Measurements from ENCODE around the gene MUCL3. TPM values are rescaled to one million over a fixed set of nuclear protein-coding genes. Genes with fewer than 3 reads are reported as not detected.
"Not testable (repeated sequence)": the region's sequence is repeated elsewhere in the genome, so short reads cannot be mapped to it uniquely, and the experiment has no call there.

MUCL3 gene
- total RNA-seq, 2 donors from 2014 or later, result 13.8 TPM; not detected in 1

DNA sequence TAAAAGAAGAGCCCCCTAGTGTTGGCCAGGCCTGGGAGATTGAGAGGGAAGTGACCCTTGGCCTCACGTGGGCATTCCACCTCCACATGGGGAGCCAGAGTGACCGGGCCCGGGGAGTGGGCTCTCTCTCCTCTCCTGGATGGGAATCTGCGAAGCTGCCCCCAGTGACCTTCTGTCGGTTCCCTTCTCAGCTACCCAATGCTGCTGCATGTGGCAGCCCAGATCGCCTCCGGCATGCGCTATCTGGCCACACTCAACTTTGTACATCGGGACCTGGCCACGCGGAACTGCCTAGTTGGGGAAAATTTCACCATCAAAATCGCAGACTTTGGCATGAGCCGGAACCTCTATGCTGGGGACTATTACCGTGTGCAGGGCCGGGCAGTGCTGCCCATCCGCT is 42.9 kb upstream of the MUCL3 start:
- Histone ChIP-seq H3K27ac (no peak overlapping the region), H3K4me3 (no peak overlapping the region), H3K9me3 (no peaks in the 10 kb centered on the region), H3K4me1 (ENCODE audit: control insufficient read depth in 1 of 2, low read depth in 2 of 2) (no peaks in the 10 kb centered on the region), H3K27me3 (replicated peaks; ENCODE audit: insufficient read depth) (no peaks in the 10 kb centered on the region), H3K36me3 (peaks cover 41% of the 10 kb centered on the region)
- no peak for DNase-seq (ENCODE audit: low spot score)
- no peak for ATAC-seq (ENCODE audit: insufficient number of reproducible peaks, low FRiP score, low read depth)
- TF ChIP-seq, protein P1, sequence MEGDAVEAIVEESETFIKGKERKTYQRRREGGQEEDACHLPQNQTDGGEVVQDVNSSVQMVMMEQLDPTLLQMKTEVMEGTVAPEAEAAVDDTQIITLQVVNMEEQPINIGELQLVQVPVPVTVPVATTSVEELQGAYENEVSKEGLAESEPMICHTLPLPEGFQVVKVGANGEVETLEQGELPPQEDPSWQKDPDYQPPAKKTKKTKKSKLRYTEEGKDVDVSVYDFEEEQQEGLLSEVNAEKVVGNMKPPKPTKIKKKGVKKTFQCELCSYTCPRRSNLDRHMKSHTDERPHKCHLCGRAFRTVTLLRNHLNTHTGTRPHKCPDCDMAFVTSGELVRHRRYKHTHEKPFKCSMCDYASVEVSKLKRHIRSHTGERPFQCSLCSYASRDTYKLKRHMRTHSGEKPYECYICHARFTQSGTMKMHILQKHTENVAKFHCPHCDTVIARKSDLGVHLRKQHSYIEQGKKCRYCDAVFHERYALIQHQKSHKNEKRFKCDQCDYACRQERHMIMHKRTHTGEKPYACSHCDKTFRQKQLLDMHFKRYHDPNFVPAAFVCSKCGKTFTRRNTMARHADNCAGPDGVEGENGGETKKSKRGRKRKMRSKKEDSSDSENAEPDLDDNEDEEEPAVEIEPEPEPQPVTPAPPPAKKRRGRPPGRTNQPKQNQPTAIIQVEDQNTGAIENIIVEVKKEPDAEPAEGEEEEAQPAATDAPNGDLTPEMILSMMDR (IDR thresholded peaks at IDR 0.05), result no peak

DNA sequence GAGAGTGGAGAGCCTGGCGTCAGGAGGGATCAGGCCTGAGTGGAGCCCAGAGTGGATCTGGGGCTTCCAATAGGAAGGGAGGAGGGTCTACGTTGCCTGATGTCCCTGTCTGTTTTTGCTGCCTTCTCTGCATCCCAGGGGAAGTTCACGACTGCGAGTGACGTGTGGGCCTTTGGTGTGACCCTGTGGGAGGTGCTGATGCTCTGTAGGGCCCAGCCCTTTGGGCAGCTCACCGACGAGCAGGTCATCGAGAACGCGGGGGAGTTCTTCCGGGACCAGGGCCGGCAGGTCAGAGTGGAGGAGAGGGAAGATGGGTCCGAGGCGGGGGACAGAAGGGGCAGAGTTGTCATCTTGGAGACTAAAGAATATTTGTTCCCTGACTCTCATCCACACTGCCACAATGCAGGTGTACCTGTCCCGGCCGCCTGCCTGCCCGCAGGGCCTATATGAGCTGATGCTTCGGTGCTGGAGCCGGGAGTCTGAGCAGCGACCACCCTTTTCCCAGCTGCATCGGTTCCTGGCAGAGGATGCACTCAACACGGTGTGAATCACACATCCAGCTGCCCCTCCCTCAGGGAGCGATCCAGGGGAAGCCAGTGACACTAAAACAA is 41.9 kb upstream of the MUCL3 start:
- H3K9me3 ChIP-seq, result no peaks in the 10 kb centered on the region

DNA sequence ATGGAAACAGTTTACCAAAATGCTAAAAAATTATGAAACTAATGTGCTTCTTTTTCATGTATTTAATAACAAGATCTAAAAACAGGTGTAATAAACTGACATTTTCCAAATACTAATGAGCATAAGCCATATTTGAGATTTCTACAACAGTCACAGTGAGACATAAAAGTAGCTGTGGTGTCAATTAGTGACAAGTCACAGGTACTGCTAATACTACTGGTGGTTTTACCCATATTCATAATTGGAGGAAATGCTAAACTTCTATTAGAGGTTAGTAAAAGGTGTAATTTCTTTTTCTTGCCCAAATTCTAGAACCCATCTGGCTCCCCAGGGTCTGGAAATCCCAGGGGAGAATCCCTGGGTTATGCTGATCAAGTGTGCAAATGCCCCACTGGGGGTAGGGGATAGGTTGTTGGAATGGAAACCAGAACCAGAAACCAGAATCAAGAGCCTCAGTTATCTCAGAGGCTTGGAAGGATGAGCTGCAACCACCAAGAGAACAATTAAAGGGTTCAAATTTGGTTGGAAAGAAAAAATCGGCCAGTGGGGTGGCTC is 39.8 kb upstream of the MUCL3 start:
- DNase-seq (ENCODE audit: low spot score), result no peak
- TF ChIP-seq, protein P1 (IDR thresholded peaks at IDR 0.05), result no peak
- Histone ChIP-seq H3K27me3 (replicated peaks; ENCODE audit: insufficient read depth) (no peaks in the 10 kb centered on the region), H3K36me3 (peaks cover 18% of the 10 kb centered on the region), H3K9me3 (no peaks in the 10 kb centered on the region), H3K4me1 (ENCODE audit: control insufficient read depth in 1 of 2, low read depth in 2 of 2) (no peaks in the 10 kb centered on the region), H3K27ac (no peak overlapping the region), H3K4me3 (no peak overlapping the region)
- no peak for ATAC-seq (ENCODE audit: insufficient number of reproducible peaks, low FRiP score, low read depth)

More for the DNA sequence above, 41.9 kb upstream of the MUCL3 start:
- peaks cover 33% of the 10 kb centered on the region for H3K36me3 ChIP-seq
- DNase-seq (ENCODE audit: low spot score), result no peak
- TF ChIP-seq, protein P1 (IDR thresholded peaks at IDR 0.05), result no peak
- ATAC-seq (ENCODE audit: insufficient number of reproducible peaks, low FRiP score, low read depth), result no peak
- H3K4me3 ChIP-seq, result no peak overlapping the region
- H3K27me3 ChIP-seq (replicated peaks; ENCODE audit: insufficient read depth), result no peaks in the 10 kb centered on the region
- H3K27ac ChIP-seq, result no peak overlapping the region
- no peaks in the 10 kb centered on the region for H3K4me1 ChIP-seq (ENCODE audit: control insufficient read depth in 1 of 2, low read depth in 2 of 2)

DNA sequence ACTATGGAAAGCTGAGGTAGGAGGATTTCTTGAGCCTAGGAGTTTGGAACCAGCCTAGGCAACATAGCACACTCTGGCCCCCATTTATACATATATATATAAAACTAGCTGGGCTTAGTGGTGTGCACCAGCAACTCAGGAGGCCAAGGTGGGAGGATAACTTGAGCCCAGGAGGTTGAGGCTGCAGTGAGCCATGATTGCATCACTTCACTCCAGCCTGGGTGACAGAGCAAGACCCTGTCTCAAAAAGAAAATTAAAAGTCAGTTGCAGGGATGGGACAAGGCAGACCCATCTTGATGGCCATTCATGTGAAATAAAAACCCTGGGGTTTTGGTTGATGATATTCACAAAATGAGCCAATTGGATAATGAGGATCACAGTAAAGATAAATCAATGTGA is 39.3 kb upstream of the MUCL3 start:
- peaks cover 17% of the 10 kb centered on the region for H3K36me3 ChIP-seq
- TF ChIP-seq, protein P1 (IDR thresholded peaks at IDR 0.05), result no peak

DNA sequence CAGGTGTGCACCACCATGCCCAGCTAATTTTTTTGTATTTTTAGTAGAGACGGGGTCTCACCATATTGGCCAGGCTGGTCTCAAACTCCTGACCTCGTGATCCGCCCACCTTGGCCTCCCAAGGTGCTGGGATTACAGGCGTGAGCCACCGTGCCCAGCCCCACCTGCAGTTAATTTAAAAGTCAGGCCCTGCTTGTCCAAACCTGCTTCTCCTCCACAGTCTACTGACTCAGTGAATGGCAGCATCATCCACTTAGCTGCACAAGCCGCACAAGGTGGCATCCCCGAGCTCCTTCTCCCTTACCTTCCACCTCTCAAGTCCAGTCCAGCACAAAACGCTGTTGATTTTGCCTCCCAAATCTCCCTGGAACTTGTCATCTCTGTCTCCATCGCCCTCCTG is 38.6 kb upstream of the MUCL3 start:
- ATAC-seq (ENCODE audit: insufficient number of reproducible peaks, low FRiP score, low read depth), result not testable (repeated sequence)

More for the DNA sequence above, 39.3 kb upstream of the MUCL3 start:
- ATAC-seq (ENCODE audit: insufficient number of reproducible peaks, low FRiP score, low read depth) (no peak), DNase-seq (ENCODE audit: low spot score) (no peak)
- Histone ChIP-seq H3K4me3 (no peak overlapping the region), H3K27ac (no peak overlapping the region), H3K27me3 (replicated peaks; ENCODE audit: insufficient read depth) (no peaks in the 10 kb centered on the region), H3K9me3 (no peaks in the 10 kb centered on the region), H3K4me1 (ENCODE audit: control insufficient read depth in 1 of 2, low read depth in 2 of 2) (no peaks in the 10 kb centered on the region)

More for the DNA sequence above, 38.6 kb upstream of the MUCL3 start:
- not testable (repeated sequence) for DNase-seq (ENCODE audit: low spot score); H3K9me3 ChIP-seq; H3K4me3 ChIP-seq; H3K27ac ChIP-seq; H3K27me3 ChIP-seq (replicated peaks; ENCODE audit: insufficient read depth); H3K4me1 ChIP-seq (ENCODE audit: control insufficient read depth in 1 of 2, low read depth in 2 of 2)
- peaks cover 11% of the 10 kb centered on the region for H3K36me3 ChIP-seq
